GM23338 (cell line): Measurements from ENCODE around the gene RBP3. TPM values are rescaled to one million over a fixed set of nuclear protein-coding genes. Genes with fewer than 3 reads are reported as not detected.

Source experiments
- ATAC-seq: fragments of 200-7000 bp; cut with Tn5 transposase; 3 replicates; pipeline ENCODE4 v1.9.1; 2020
- DNase-seq: peaks from one replicate; pipeline ENCODE4 v3.0.0-alpha.2; 2015; ENCODE audit warnings: low spot score
- H2AFZ ChIP-seq: fragments of 200-600 bp; sonication (generic); 2 replicates; pipeline ENCODE4 v1.8.0; 2016; ENCODE audit warnings: antibody characterized with exemption, mild to moderate bottlenecking, moderate library complexity
- H3F3A ChIP-seq: fragments of 200-600 bp; sonication (generic); replicated peaks from 2 replicates; pipeline ENCODE4 v1.8.0; 2017; ENCODE audit warnings: antibody characterized with exemption, mixed run types, low read depth
- H3K27ac ChIP-seq: fragments of 200-600 bp; sonication (generic); 2 replicates; pipeline ENCODE4 v1.6.1; 2016; ENCODE audit warnings: low read depth
- H3K27me3 ChIP-seq: fragments of 200-600 bp; sonication (generic); 2 replicates; pipeline ENCODE4 v1.8.0; 2016; ENCODE audit warnings: mild to moderate bottlenecking, mixed run types, moderate library complexity; ENCODE audit not compliant: insufficient read depth
- H3K36me3 ChIP-seq: fragments of 200-600 bp; sonication (generic); 2 replicates; pipeline ENCODE4 v1.8.0; 2016; ENCODE audit warnings: mild to moderate bottlenecking; ENCODE audit not compliant: insufficient read depth
- H3K4me1 ChIP-seq: fragments of 200-600 bp; sonication (generic); 2 replicates; pipeline ENCODE4 v1.8.0; 2016; ENCODE audit warnings: mild to moderate bottlenecking, moderate library complexity; ENCODE audit not compliant: insufficient read depth
- H3K4me2 ChIP-seq: fragments of 200-600 bp; sonication (generic); 2 replicates; pipeline ENCODE4 v1.7.1; 2017; ENCODE audit warnings: mixed run types
- H3K4me3 ChIP-seq: fragments of 200-600 bp; sonication (generic); 2 replicates; pipeline ENCODE4 v1.6.1; 2016; ENCODE audit warnings: mixed run types
- H3K79me2 ChIP-seq: fragments of 200-600 bp; sonication (generic); replicated peaks from 2 replicates; pipeline ENCODE4 v1.8.0; 2017; ENCODE audit warnings: mild to moderate bottlenecking; ENCODE audit not compliant: insufficient read depth
- H3K9me2 ChIP-seq: fragments of 200-600 bp; sonication (generic); 2 replicates; pipeline ENCODE4 v1.8.0; 2017; ENCODE audit not compliant: insufficient read depth
- H4K20me1 ChIP-seq: fragments of 200-600 bp; sonication (generic); replicated peaks from 2 replicates; pipeline ENCODE4 v1.8.0; 2017; ENCODE audit warnings: mild to moderate bottlenecking; ENCODE audit not compliant: insufficient read depth
- H3K27ac Mint-ChIP-seq: 2 replicates; pipeline ENCODE4 v1.8.0; 2020; ENCODE audit warnings: inconsistent platforms, mild to moderate bottlenecking, moderate library complexity, mixed read lengths
- H3K27me3 Mint-ChIP-seq: 3 replicates; pipeline ENCODE4 v1.8.0; 2022; ENCODE audit warnings: low read depth, mild to moderate bottlenecking, moderate library complexity, mixed read lengths, inconsistent platforms; ENCODE audit not compliant: insufficient read depth, poor library complexity
- H3K36me3 Mint-ChIP-seq: 3 replicates; pipeline ENCODE4 v1.8.0; 2021; ENCODE audit warnings: low read depth, mild to moderate bottlenecking, inconsistent platforms, moderate library complexity, mixed read lengths
- H3K4me1 Mint-ChIP-seq: 3 replicates; pipeline ENCODE4 v1.8.0; 2020; ENCODE audit warnings: mild to moderate bottlenecking, inconsistent platforms, mixed read lengths
- H3K4me3 Mint-ChIP-seq: 3 replicates; pipeline ENCODE4 v1.8.0; 2021; ENCODE audit warnings: moderate library complexity, mild to moderate bottlenecking, inconsistent platforms, mixed read lengths
- H3K9me3 Mint-ChIP-seq: 3 replicates; pipeline ENCODE4 v1.8.0; 2020; ENCODE audit warnings: moderate library complexity, mild to moderate bottlenecking, inconsistent platforms, mixed read lengths
- CREB1 ChIP-seq: fragments of 250-450 bp; sonication (Bioruptor Pico); IDR thresholded peaks from 2 replicates; pipeline ENCODE4 v1.5.0; 2020; ENCODE audit warnings: low read depth, mild to moderate bottlenecking, moderate library complexity
- CTCF ChIP-seq, 2 experiments: fragments of 200-600 bp in 1 of 2; sonication (generic) in 1 of 2; conservative IDR thresholded peaks; 2 replicates each; pipeline versions ENCODE4 v1.5.1 to v1.6.1; 2016 to 2017; ENCODE audit warnings: antibody characterized with exemption in 2 of 2, low read depth in 2 of 2, mild to moderate bottlenecking in 2 of 2, moderate library complexity in 1 of 2
- EZH2 ChIP-seq: fragments of 200-600 bp; sonication (generic); IDR thresholded peaks from one replicate; pipeline ENCODE4 v1.8.0; 2017; ENCODE audit warnings: antibody characterized with exemption, mild to moderate bottlenecking, low read depth; ENCODE audit not compliant: unreplicated experiment
- EZH2phosphoT487 ChIP-seq: fragments of 200-600 bp; sonication (generic); IDR thresholded peaks from one replicate; pipeline ENCODE4 v1.8.1; 2018; ENCODE audit warnings: antibody characterized with exemption; ENCODE audit not compliant: unreplicated experiment
- JUNB ChIP-seq: IDR thresholded peaks from one replicate; pipeline ENCODE4 v1.6.1; 2016; ENCODE audit warnings: antibody characterized with exemption; ENCODE audit not compliant: unreplicated experiment
- NANOG ChIP-seq: IDR thresholded peaks from 2 replicates; pipeline ENCODE4 v1.6.1; 2016; ENCODE audit warnings: antibody characterized with exemption, borderline replicate concordance
- POLR2AphosphoS5 ChIP-seq: IDR thresholded peaks from 2 replicates; pipeline ENCODE4 v1.6.1; 2016; ENCODE audit warnings: antibody characterized with exemption, low read depth
- REST ChIP-seq: IDR thresholded peaks from one replicate; pipeline ENCODE4 v1.6.1; 2018; ENCODE audit warnings: antibody characterized with exemption; ENCODE audit not compliant: unreplicated experiment
- STAT1 ChIP-seq: IDR thresholded peaks from one replicate; pipeline ENCODE4 v1.6.1; 2016; ENCODE audit warnings: antibody characterized with exemption; ENCODE audit not compliant: unreplicated experiment
- ZNF114 ChIP-seq: fragments of 250-450 bp; sonication (Bioruptor Pico); IDR thresholded peaks from 2 replicates; pipeline ENCODE4 v1.5.0; 2020; ENCODE audit warnings: mild to moderate bottlenecking, moderate library complexity
- ZNF331 ChIP-seq: fragments of 250-450 bp; sonication (Bioruptor Pico); IDR thresholded peaks from 2 replicates; pipeline ENCODE4 v1.5.0; 2020; ENCODE audit warnings: low read depth, mild to moderate bottlenecking, moderate library complexity
- polyA plus RNA-seq: library from polyadenylated mRNA; unstranded; fragments of >200 nt; fragmentation: Nextera tagmentation; extraction: Ambion mirVana; gene quantifications from 2 replicates; pipeline ENCODE4 v1.2.1, GENCODE V29; 2016
- total RNA-seq: library from RNA; depleted of rRNA; stranded (reverse); fragments of >200 nt; shearing (Covaris generic); gene quantifications from 2 replicates; pipeline ENCODE4 v1.2.3, GENCODE V29; 2014
- TF ChIP-seq, protein P1 (sequence below): IDR thresholded peaks from 2 replicates; pipeline ENCODE4 v1.6.1; 2016; ENCODE audit warnings: antibody characterized with exemption

Gene RBP3
- total and polyA plus RNA-seq, 2 experiments from 2014 or later: not detected

DNA sequence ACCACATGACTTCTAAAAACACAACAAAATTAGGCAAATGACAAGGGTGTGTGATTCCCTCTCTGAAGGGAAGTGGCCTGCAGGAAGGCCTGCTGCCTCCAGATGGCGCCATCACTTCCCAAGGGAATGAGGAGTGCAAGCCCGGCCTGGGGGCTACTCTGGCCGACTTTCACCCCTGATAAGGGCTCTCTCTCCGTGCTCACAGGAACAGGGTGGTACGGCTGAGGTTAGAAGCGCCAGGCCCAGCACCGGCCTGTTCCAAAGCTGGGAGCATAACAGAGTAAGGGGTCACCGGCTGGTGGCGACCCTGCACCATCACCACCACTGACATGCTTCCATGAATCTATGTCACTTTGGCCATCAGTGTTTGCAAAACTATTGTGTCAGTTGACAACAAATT lies 13.1 kb downstream of the RBP3 start:
- Mint-ChIP-seq H3K4me3 (no peak overlapping the region), H3K9me3 (no peaks in the 10 kb centered on the region), H3K27me3 (peaks cover 5% of the 10 kb centered on the region), H3K36me3 (no peaks in the 10 kb centered on the region), H3K27ac (no peak overlapping the region), H3K4me1 (peaks cover 15% of the 10 kb centered on the region)
- H3K4me3 ChIP-seq: no peak overlapping the region
- H3K27me3 ChIP-seq: no peaks in the 10 kb centered on the region
- ATAC-seq: peak; percentile 92
- no peak overlapping the region for H2AFZ ChIP-seq
- H3K4me1 ChIP-seq: no peaks in the 10 kb centered on the region
- no peak overlapping the region for H3K27ac ChIP-seq
- no peaks in the 10 kb centered on the region for H3F3A ChIP-seq
- H3K9me2 ChIP-seq: no peaks in the 10 kb centered on the region
- H3K36me3 ChIP-seq: no peaks in the 10 kb centered on the region
- no peaks in the 10 kb centered on the region for H3K79me2 ChIP-seq
- H4K20me1 ChIP-seq: no peaks in the 10 kb centered on the region
- DNase-seq: peak; percentile 87
- H3K4me2 ChIP-seq: no peak overlapping the region
- TF ChIP-seq CREB1 (no peak), CTCF (conservative IDR thresholded peaks at IDR 0.05; ENCODE audit: low read depth in 2 of 2) (peak; percentile 87 to 94)

DNA sequence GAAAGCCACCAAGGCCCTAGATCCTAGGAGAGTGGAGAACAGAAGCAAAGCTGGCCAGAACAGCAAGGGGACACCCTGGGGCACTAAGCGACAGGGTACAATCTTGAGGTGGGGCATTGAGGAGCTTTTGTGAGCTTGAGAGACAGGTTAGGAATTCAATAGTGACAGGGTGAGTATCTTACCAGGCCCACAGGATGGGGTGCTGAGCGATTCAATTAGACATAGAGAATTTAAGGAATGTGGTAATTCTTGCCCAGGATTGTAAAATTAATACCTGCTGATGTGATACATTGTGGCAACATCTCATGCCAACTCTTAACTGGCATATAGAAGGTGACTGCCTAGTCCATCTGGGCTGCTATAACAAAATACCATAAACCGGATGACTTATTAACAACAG lies 14.0 kb downstream of the RBP3 start:
- no peak overlapping the region; the same call in 1 of the 2 replicates for H3K27ac Mint-ChIP-seq
- no peak overlapping the region for H3K27ac ChIP-seq
- peaks cover 7% of the 10 kb centered on the region for H3K27me3 Mint-ChIP-seq
- no peak for TF ChIP-seq CREB1
- TF ChIP-seq EZH2: no peak
- no peak for TF ChIP-seq NANOG
- no peak for TF ChIP-seq ZNF331 (CRISPR knock-in tag)
- no peak for TF ChIP-seq POLR2AphosphoS5
- TF ChIP-seq REST: no peak
- no peak for TF ChIP-seq ZNF114 (CRISPR knock-in tag)
- TF ChIP-seq EZH2phosphoT487: no peak
- TF ChIP-seq, protein P1, sequence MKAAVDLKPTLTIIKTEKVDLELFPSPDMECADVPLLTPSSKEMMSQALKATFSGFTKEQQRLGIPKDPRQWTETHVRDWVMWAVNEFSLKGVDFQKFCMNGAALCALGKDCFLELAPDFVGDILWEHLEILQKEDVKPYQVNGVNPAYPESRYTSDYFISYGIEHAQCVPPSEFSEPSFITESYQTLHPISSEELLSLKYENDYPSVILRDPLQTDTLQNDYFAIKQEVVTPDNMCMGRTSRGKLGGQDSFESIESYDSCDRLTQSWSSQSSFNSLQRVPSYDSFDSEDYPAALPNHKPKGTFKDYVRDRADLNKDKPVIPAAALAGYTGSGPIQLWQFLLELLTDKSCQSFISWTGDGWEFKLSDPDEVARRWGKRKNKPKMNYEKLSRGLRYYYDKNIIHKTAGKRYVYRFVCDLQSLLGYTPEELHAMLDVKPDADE: no peak
- no peak for TF ChIP-seq CTCF (conservative IDR thresholded peaks at IDR 0.05; ENCODE audit: low read depth in 2 of 2)
- no peak for TF ChIP-seq JUNB
- TF ChIP-seq STAT1: no peak

More for the DNA sequence above, 14.0 kb downstream of the RBP3 start:
- peaks cover 15% of the 10 kb centered on the region for H3K4me1 Mint-ChIP-seq
- no peak overlapping the region for H3K4me2 ChIP-seq
- H3K36me3 ChIP-seq: no peaks in the 10 kb centered on the region
- no peaks in the 10 kb centered on the region for H3K4me1 ChIP-seq
- DNase-seq (no peak), ATAC-seq (no peak)
- no peaks in the 10 kb centered on the region for H3K9me2 ChIP-seq
- H3K36me3 Mint-ChIP-seq: no peaks in the 10 kb centered on the region
- H4K20me1 ChIP-seq: no peaks in the 10 kb centered on the region
- no peaks in the 10 kb centered on the region for H3K27me3 ChIP-seq
- no peaks in the 10 kb centered on the region for H3K79me2 ChIP-seq
- H3K4me3 Mint-ChIP-seq: no peak overlapping the region
- no peaks in the 10 kb centered on the region for H3K9me3 Mint-ChIP-seq
- no peaks in the 10 kb centered on the region for H3F3A ChIP-seq
- no peak overlapping the region for H2AFZ ChIP-seq
- H3K4me3 ChIP-seq: no peak overlapping the region
